SU-DHL-6 (cell line): ENCODE results near the gene MINK1.

Experiments used
- H2AFZ ChIP-seq: fragments of 200-600 bp; sonication (generic); 2 replicates; pipeline ENCODE4 v1.6.1; 2014; ENCODE audit warnings: low read depth, mild to moderate bottlenecking, moderate library complexity, mixed read lengths, antibody characterized with exemption, low read length; ENCODE audit not compliant: severe bottlenecking
- H3F3A ChIP-seq: fragments of 200-600 bp; shearing (Covaris generic); 2 replicates; pipeline ENCODE4 v1.6.0; 2016; ENCODE audit warnings: antibody characterized with exemption, mild to moderate bottlenecking; ENCODE audit not compliant: insufficient read depth
- H3K27ac ChIP-seq: fragments of 200-600 bp; sonication (generic); 2 replicates; pipeline ENCODE4 v1.5.1; 2016; ENCODE audit warnings: low read depth, mild to moderate bottlenecking, low read length, moderate library complexity, mixed read lengths
- H3K27me3 ChIP-seq: fragments of 200-600 bp; sonication (generic), shearing (Covaris generic); 2 replicates; pipeline ENCODE4 v1.6.0; 2014; ENCODE audit warnings: mild to moderate bottlenecking, low read length
- H3K36me3 ChIP-seq: fragments of 200-600 bp; sonication (generic); 2 replicates; pipeline ENCODE4 v1.6.1; 2014; ENCODE audit warnings: mild to moderate bottlenecking, low read length, mixed read lengths
- H3K4me2 ChIP-seq: fragments of 300-600, 200-600 bp; shearing (Covaris generic), sonication (generic); 2 replicates; pipeline ENCODE4 v1.6.0; 2014; ENCODE audit warnings: low read length, low read depth, mild to moderate bottlenecking; ENCODE audit not compliant: poor library complexity, severe bottlenecking
- H3K4me3 ChIP-seq: fragments of 200-600 bp; sonication (generic); 2 replicates; pipeline ENCODE4 v1.5.1; 2014; ENCODE audit warnings: antibody characterized with exemption, low read length, mild to moderate bottlenecking, mixed read lengths; ENCODE audit not compliant: insufficient read depth, poor library complexity, severe bottlenecking
- H3K79me2 ChIP-seq: fragments of 200-600 bp; sonication (generic); 2 replicates; pipeline ENCODE4 v1.6.1; 2014; ENCODE audit warnings: mild to moderate bottlenecking, low read length, moderate library complexity; ENCODE audit not compliant: insufficient read depth
- H3K9ac ChIP-seq: fragments of 200-600 bp; sonication (generic); 2 replicates; pipeline ENCODE4 v1.7.0; 2014; ENCODE audit warnings: mild to moderate bottlenecking, low read length
- H3K9me2 ChIP-seq: fragments of 200-600 bp; sonication (generic); replicated peaks from 2 replicates; pipeline ENCODE4 v1.6.1; 2014; ENCODE audit warnings: low read length; ENCODE audit not compliant: insufficient read depth
- H3K9me3 ChIP-seq: fragments of 200-600 bp; sonication (generic); 2 replicates; pipeline ENCODE4 v1.6.1; 2014; ENCODE audit warnings: low read length, mixed read lengths; ENCODE audit not compliant: insufficient read depth
- H4K20me1 ChIP-seq: fragments of 200-600 bp; sonication (generic); 2 replicates; pipeline ENCODE4 v1.6.1; 2014; ENCODE audit warnings: low read depth, mild to moderate bottlenecking, antibody characterized with exemption, low read length, moderate library complexity, mixed read lengths
- EZH2phosphoT487 ChIP-seq: fragments of 200-600 bp; sonication (generic), shearing (Covaris generic); conservative IDR thresholded peaks from 2 replicates; pipeline ENCODE4 v1.6.1; 2018; ENCODE audit warnings: mild to moderate bottlenecking, antibody characterized with exemption, low read length, moderate library complexity, mixed read lengths
- TF ChIP-seq, protein P1 (sequence below): fragments of 200-600 bp; sonication (generic); IDR thresholded peaks from one replicate; pipeline ENCODE4 v1.5.1; 2017; ENCODE audit warnings: antibody characterized with exemption, mild to moderate bottlenecking, low read length, moderate library complexity; ENCODE audit not compliant: insufficient read depth, poor library complexity, severe bottlenecking

The MINK1 gene

DNA sequence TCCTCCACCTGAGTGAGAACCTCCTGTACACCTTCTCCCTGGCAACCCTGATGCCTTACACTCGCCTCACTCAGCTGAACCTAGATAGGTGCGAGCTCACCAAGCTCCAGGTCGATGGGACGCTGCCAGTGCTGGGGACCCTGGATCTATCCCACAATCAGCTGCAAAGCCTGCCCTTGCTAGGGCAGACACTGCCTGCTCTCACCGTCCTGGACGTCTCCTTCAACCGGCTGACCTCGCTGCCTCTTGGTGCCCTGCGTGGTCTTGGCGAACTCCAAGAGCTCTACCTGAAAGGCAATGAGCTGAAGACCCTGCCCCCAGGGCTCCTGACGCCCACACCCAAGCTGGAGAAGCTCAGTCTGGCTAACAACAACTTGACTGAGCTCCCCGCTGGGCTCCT lies 99.6 kb downstream of the MINK1 start:
- Histone ChIP-seq H3K27me3 (no peaks in the 10 kb centered on the region), H3K79me2 (no peaks in the 10 kb centered on the region), H3K9ac (no peak overlapping the region), H3K9me3 (no peaks in the 10 kb centered on the region), H3K4me2 (no peak overlapping the region), H4K20me1 (no peaks in the 10 kb centered on the region), H3K9me2 (no peaks in the 10 kb centered on the region), H2AFZ (no peak overlapping the region), H3F3A (0 out of 2 replicates have a peak, but pooled peaks cover 3% of the 10 kb centered on the region), H3K36me3 (no peaks in the 10 kb centered on the region), H3K27ac (no peak overlapping the region), H3K4me3 (no peak overlapping the region)
- TF ChIP-seq, protein P1, sequence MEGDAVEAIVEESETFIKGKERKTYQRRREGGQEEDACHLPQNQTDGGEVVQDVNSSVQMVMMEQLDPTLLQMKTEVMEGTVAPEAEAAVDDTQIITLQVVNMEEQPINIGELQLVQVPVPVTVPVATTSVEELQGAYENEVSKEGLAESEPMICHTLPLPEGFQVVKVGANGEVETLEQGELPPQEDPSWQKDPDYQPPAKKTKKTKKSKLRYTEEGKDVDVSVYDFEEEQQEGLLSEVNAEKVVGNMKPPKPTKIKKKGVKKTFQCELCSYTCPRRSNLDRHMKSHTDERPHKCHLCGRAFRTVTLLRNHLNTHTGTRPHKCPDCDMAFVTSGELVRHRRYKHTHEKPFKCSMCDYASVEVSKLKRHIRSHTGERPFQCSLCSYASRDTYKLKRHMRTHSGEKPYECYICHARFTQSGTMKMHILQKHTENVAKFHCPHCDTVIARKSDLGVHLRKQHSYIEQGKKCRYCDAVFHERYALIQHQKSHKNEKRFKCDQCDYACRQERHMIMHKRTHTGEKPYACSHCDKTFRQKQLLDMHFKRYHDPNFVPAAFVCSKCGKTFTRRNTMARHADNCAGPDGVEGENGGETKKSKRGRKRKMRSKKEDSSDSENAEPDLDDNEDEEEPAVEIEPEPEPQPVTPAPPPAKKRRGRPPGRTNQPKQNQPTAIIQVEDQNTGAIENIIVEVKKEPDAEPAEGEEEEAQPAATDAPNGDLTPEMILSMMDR = no peak
- TF ChIP-seq EZH2phosphoT487 = no peak

DNA sequence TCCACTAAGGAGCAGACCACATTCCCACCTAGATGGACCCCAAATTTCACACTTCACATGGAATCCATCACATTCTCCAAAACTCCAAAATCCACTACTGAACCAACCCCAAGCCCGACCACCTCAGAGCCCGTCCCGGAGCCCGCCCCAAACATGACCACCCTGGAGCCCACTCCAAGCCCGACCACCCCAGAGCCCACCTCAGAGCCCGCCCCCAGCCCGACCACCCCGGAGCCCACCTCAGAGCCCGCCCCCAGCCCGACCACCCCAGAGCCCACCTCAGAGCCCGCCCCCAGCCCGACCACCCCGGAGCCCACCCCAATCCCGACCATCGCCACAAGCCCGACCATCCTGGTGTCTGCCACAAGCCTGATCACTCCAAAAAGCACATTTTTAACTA lies 100.5 kb downstream of the MINK1 start:
- Histone ChIP-seq H3K27ac (no peak overlapping the region), H3K4me3 (no peak overlapping the region), H4K20me1 (no peaks in the 10 kb centered on the region), H3K9me3 (no peaks in the 10 kb centered on the region), H3F3A (0 out of 2 replicates have a peak, but pooled peaks cover 3% of the 10 kb centered on the region), H3K4me2 (no peak overlapping the region), H3K27me3 (no peaks in the 10 kb centered on the region), H3K9ac (no peak overlapping the region), H3K79me2 (peaks cover 7% of the 10 kb centered on the region), H3K9me2 (no peaks in the 10 kb centered on the region), H3K36me3 (no peaks in the 10 kb centered on the region), H2AFZ (no peak overlapping the region)
- TF ChIP-seq EZH2phosphoT487 = no peak
- TF ChIP-seq, protein P1 = no peak

DNA sequence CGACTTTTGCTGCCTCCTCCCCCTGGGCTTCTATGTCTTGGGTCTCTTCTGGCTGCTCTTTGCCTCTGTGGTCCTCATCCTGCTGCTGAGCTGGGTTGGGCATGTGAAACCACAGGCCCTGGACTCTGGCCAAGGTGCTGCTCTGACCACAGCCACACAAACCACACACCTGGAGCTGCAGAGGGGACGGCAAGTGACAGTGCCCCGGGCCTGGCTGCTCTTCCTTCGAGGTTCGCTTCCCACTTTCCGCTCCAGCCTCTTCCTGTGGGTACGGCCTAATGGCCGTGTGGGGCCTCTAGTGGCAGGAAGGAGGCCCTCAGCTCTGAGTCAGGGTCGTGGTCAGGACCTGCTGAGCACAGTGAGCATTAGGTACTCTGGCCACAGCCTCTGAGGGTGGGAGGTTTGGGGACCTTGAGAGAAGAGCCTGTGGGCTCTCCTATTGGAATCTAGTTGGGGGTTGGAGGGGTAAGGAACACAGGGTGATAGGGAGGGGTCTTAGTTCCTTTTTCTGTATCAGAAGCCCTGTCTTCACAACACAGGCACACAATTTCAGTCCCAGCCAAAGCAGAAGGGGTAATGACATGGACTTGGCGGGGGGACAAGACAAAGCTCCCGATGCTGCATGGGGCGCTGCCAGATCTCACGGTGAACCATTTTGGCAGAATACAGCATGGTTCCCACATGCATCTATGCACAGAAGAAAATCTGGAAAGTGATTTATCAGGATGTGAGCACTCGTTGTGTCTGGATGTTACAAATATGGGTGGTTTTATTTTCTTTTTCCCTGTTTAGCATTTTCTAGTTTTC lies 101.2 kb downstream of the MINK1 start:
- Histone ChIP-seq H3K27ac (no peak overlapping the region), H3K9me2 (no peaks in the 10 kb centered on the region), H3K9me3 (no peaks in the 10 kb centered on the region), H3K36me3 (no peaks in the 10 kb centered on the region), H4K20me1 (no peaks in the 10 kb centered on the region), H3F3A (0 out of 2 replicates have a peak, but pooled peaks cover under 1% of the 10 kb centered on the region), H2AFZ (no peak overlapping the region), H3K9ac (no peak overlapping the region), H3K27me3 (no peaks in the 10 kb centered on the region), H3K79me2 (peaks cover 14% of the 10 kb centered on the region), H3K4me3 (no peak overlapping the region), H3K4me2 (no peak overlapping the region)
- TF ChIP-seq, protein P1 = no peak
- no peak for TF ChIP-seq EZH2phosphoT487
